ENCODE results near the gene PPM1D. TPM values are rescaled to one million over a fixed set of nuclear protein-coding genes. Genes with fewer than 3 reads are reported as not detected.
A peak's percentile ranks its signal among the peaks of the same experiment; 100 is the strongest.
"Not testable (repeated sequence)": the region's sequence is repeated elsewhere in the genome, so short reads cannot be mapped to it uniquely, and the experiment has no call there.

PPM1D gene
- total RNA-seq (12.6 and 18.3 TPM in 2 replicates), polyA plus RNA-seq (12.8 and 18.6 TPM in 2 replicates)

- H4K20me1 ChIP-seq (ENCODE audit: insufficient read depth, poor library complexity, severe bottlenecking) = peaks cover 16% of the 10 kb centered on the region
- peak within 1 kb of the TSS; percentile 69 for H3K4me3 ChIP-seq
- H3K4me2 ChIP-seq = peak within 1 kb of the TSS; percentile 89
- H3K9me2 ChIP-seq (replicated peaks; ENCODE audit: insufficient read depth) = no peaks in the 10 kb centered on the region
- peak within 1 kb of the TSS; percentile 82 for H2AFZ ChIP-seq
- no peaks in the 10 kb centered on the region for H3K27me3 ChIP-seq
- H3K4me1 ChIP-seq (ENCODE audit: insufficient read depth) = peaks cover 6% of the 10 kb centered on the region
- H3K27ac ChIP-seq = peak within 1 kb of the TSS; percentile 97
- H3K79me2 ChIP-seq = peaks cover 45% of the 10 kb centered on the region
- TF ChIP-seq EZH2 (IDR thresholded peaks at IDR 0.05; ENCODE audit: borderline replicate concordance) = no peak
- TF ChIP-seq, protein P1, sequence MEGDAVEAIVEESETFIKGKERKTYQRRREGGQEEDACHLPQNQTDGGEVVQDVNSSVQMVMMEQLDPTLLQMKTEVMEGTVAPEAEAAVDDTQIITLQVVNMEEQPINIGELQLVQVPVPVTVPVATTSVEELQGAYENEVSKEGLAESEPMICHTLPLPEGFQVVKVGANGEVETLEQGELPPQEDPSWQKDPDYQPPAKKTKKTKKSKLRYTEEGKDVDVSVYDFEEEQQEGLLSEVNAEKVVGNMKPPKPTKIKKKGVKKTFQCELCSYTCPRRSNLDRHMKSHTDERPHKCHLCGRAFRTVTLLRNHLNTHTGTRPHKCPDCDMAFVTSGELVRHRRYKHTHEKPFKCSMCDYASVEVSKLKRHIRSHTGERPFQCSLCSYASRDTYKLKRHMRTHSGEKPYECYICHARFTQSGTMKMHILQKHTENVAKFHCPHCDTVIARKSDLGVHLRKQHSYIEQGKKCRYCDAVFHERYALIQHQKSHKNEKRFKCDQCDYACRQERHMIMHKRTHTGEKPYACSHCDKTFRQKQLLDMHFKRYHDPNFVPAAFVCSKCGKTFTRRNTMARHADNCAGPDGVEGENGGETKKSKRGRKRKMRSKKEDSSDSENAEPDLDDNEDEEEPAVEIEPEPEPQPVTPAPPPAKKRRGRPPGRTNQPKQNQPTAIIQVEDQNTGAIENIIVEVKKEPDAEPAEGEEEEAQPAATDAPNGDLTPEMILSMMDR (IDR thresholded peaks at IDR 0.05; ENCODE audit: poor library complexity) = no peak
- TF ChIP-seq EZH2phosphoT487 (IDR thresholded peaks at IDR 0.05; ENCODE audit: low read depth, severe bottlenecking, unreplicated experiment) = no peak
- peak; percentile 100 for DNase-seq (ENCODE audit: low spot score)
- no peaks in the 10 kb centered on the region for H3K9me3 ChIP-seq (ENCODE audit: low read depth)
- no peaks in the 10 kb centered on the region for H3K36me3 ChIP-seq (replicated peaks; ENCODE audit: insufficient read depth, low read depth)
- under 1% methylated on average over 51 of the region's 83 CpGs for WGBS (ENCODE audit: low lambda C conversion rate, missing lambda C conversion rate)
Observed at GRCh38 chr17:60599620-60600489, at the start of gene PPM1D. PPM1D (plus strand) TSS chr17:60600193; CDS start chr17:60600415, 222 bp downstream.

GRCh38 chr17:60552255-60552654 is 47.7 kb upstream of the PPM1D start:
- not testable (repeated sequence) for H3K27me3 ChIP-seq; H3K4me1 ChIP-seq (ENCODE audit: insufficient read depth); H3K27ac ChIP-seq; H3K36me3 ChIP-seq (replicated peaks; ENCODE audit: insufficient read depth, low read depth); H3K9me3 ChIP-seq (ENCODE audit: low read depth); H3K4me3 ChIP-seq; DNase-seq (ENCODE audit: low spot score); H2AFZ ChIP-seq; H3K4me2 ChIP-seq; H4K20me1 ChIP-seq (ENCODE audit: insufficient read depth, poor library complexity, severe bottlenecking); H3K79me2 ChIP-seq; H3K9me2 ChIP-seq (replicated peaks; ENCODE audit: insufficient read depth)
- WGBS (ENCODE audit: low lambda C conversion rate, missing lambda C conversion rate) = no CpG with 5 or more reads among the region's 13 CpGs

GRCh38 chr17:60554377-60554788 is 45.6 kb upstream of the PPM1D start:
- H3K4me3 ChIP-seq = no peak overlapping the region
- no peak overlapping the region for H3K4me2 ChIP-seq
- H3K79me2 ChIP-seq = no peaks in the 10 kb centered on the region
- H3K9me2 ChIP-seq (replicated peaks; ENCODE audit: insufficient read depth) = no peaks in the 10 kb centered on the region
- no peak for DNase-seq (ENCODE audit: low spot score)
- TF ChIP-seq EZH2 (IDR thresholded peaks at IDR 0.05; ENCODE audit: borderline replicate concordance) = no peak
- no peak for TF ChIP-seq EZH2phosphoT487 (IDR thresholded peaks at IDR 0.05; ENCODE audit: low read depth, severe bottlenecking, unreplicated experiment)
- TF ChIP-seq, protein P1 (IDR thresholded peaks at IDR 0.05; ENCODE audit: poor library complexity) = no peak
- no peaks in the 10 kb centered on the region for H3K9me3 ChIP-seq (ENCODE audit: low read depth)
- H3K4me1 ChIP-seq (ENCODE audit: insufficient read depth) = no peaks in the 10 kb centered on the region
- no peak overlapping the region for H3K27ac ChIP-seq
- H3K27me3 ChIP-seq = no peaks in the 10 kb centered on the region
- no peak overlapping the region for H2AFZ ChIP-seq
- 85% methylated on average over 2 of the region's 2 CpGs for WGBS (ENCODE audit: low lambda C conversion rate, missing lambda C conversion rate)
- H3K36me3 ChIP-seq (replicated peaks; ENCODE audit: insufficient read depth, low read depth) = no peaks in the 10 kb centered on the region
- H4K20me1 ChIP-seq (ENCODE audit: insufficient read depth, poor library complexity, severe bottlenecking) = no peaks in the 10 kb centered on the region

DNA sequence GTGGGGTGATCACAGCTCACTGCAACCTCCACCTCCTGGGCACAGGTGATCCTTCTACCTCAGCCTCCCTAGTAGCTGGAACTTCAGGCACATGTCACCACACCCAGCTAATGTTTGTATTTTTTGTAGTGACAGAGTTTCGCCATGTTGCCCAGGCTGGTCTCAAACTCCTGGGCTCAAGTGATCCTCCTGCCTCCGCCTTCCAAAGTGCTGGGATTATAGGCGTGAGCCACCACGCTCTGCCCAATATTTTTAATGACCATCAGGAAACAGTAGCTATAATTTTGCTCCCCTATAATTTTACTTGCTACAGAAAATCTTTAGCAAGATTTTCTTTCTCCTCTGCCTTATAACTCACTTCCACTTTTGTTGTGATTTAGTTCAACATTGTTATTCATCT is 44.2 kb upstream of the PPM1D start:
- no peak overlapping the region for H2AFZ ChIP-seq
- no peak overlapping the region for H3K4me3 ChIP-seq
- H3K9me3 ChIP-seq (ENCODE audit: low read depth) = no peaks in the 10 kb centered on the region
- H3K4me1 ChIP-seq (ENCODE audit: insufficient read depth) = no peaks in the 10 kb centered on the region
- no peaks in the 10 kb centered on the region for H3K79me2 ChIP-seq
- no peak overlapping the region for H3K27ac ChIP-seq
- WGBS (ENCODE audit: low lambda C conversion rate, missing lambda C conversion rate) = 98% methylated on average over 4 of the region's 4 CpGs
- no peaks in the 10 kb centered on the region for H3K36me3 ChIP-seq (replicated peaks; ENCODE audit: insufficient read depth, low read depth)
- no peaks in the 10 kb centered on the region for H3K27me3 ChIP-seq
- TF ChIP-seq EZH2phosphoT487 (IDR thresholded peaks at IDR 0.05; ENCODE audit: low read depth, severe bottlenecking, unreplicated experiment) (no peak), EZH2 (IDR thresholded peaks at IDR 0.05; ENCODE audit: borderline replicate concordance) (no peak)
- TF ChIP-seq, protein P1 (IDR thresholded peaks at IDR 0.05; ENCODE audit: poor library complexity) = no peak
- H3K4me2 ChIP-seq = no peak overlapping the region
- H4K20me1 ChIP-seq (ENCODE audit: insufficient read depth, poor library complexity, severe bottlenecking) = no peaks in the 10 kb centered on the region
- H3K9me2 ChIP-seq (replicated peaks; ENCODE audit: insufficient read depth) = no peaks in the 10 kb centered on the region
- no peak for DNase-seq (ENCODE audit: low spot score)
